ENCODE results near the gene RNF144A.

Gene RNF144A

DNA sequence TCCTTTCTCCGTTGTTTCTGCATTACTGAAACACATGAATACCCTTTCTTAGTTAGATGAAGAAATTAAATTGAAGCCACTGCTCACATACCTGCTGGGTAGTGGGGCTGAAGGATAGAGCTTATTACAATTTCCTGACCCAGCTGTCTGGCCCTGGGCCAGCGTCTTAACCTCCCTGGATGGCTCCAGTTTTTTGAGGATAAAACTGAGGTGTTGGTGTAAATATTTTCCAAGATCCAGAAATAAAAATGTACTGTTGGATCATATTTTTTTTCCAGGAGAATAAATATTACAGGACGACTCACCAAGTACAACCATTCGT lies 3.5 kb downstream of the RNF144A start:
- no peaks in the 10 kb centered on the region for H3K36me3 ChIP-seq (ENCODE audit: insufficient read depth, low read length)
- no peaks in the 10 kb centered on the region for H3K27me3 ChIP-seq (ENCODE audit: insufficient read depth, low read length, poor library complexity, severe bottlenecking)
- H3K9ac ChIP-seq (ENCODE audit: low read depth, low read length, poor library complexity, severe bottlenecking), result no peak overlapping the region
- no peaks in the 10 kb centered on the region for H3F3A ChIP-seq (ENCODE audit: low read depth)
- H3K4me1 ChIP-seq (ENCODE audit: insufficient read depth, low read length, poor library complexity, severe bottlenecking), result peaks cover 24% of the 10 kb centered on the region
- H3K9me3 ChIP-seq (ENCODE audit: insufficient read depth, low read depth, low read length), result no peaks in the 10 kb centered on the region
- H3K79me2 ChIP-seq (ENCODE audit: insufficient read depth, low read length), result peaks cover 5% of the 10 kb centered on the region; the same call in 1 of the 2 replicates
- H2AFZ ChIP-seq (ENCODE audit: low read length), result no peak overlapping the region
- H3K9me2 ChIP-seq (replicated peaks; ENCODE audit: low read depth, low read length), result no peaks in the 10 kb centered on the region
- no peak overlapping the region for H3K4me2 ChIP-seq (ENCODE audit: low read depth, low read length, poor library complexity, severe bottlenecking)
- H4K20me1 ChIP-seq (ENCODE audit: insufficient read depth, low read length, poor library complexity, severe bottlenecking), result peaks cover 12% of the 10 kb centered on the region
- no peak for TF ChIP-seq EZH2phosphoT487 (IDR thresholded peaks at IDR 0.05; ENCODE audit: borderline replicate concordance)
- TF ChIP-seq, protein P1, sequence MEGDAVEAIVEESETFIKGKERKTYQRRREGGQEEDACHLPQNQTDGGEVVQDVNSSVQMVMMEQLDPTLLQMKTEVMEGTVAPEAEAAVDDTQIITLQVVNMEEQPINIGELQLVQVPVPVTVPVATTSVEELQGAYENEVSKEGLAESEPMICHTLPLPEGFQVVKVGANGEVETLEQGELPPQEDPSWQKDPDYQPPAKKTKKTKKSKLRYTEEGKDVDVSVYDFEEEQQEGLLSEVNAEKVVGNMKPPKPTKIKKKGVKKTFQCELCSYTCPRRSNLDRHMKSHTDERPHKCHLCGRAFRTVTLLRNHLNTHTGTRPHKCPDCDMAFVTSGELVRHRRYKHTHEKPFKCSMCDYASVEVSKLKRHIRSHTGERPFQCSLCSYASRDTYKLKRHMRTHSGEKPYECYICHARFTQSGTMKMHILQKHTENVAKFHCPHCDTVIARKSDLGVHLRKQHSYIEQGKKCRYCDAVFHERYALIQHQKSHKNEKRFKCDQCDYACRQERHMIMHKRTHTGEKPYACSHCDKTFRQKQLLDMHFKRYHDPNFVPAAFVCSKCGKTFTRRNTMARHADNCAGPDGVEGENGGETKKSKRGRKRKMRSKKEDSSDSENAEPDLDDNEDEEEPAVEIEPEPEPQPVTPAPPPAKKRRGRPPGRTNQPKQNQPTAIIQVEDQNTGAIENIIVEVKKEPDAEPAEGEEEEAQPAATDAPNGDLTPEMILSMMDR (conservative IDR thresholded peaks at IDR 0.05; ENCODE audit: low read length), result no peak
- H3K4me3 ChIP-seq (ENCODE audit: low read length, poor library complexity, severe bottlenecking), result no peak overlapping the region

DNA sequence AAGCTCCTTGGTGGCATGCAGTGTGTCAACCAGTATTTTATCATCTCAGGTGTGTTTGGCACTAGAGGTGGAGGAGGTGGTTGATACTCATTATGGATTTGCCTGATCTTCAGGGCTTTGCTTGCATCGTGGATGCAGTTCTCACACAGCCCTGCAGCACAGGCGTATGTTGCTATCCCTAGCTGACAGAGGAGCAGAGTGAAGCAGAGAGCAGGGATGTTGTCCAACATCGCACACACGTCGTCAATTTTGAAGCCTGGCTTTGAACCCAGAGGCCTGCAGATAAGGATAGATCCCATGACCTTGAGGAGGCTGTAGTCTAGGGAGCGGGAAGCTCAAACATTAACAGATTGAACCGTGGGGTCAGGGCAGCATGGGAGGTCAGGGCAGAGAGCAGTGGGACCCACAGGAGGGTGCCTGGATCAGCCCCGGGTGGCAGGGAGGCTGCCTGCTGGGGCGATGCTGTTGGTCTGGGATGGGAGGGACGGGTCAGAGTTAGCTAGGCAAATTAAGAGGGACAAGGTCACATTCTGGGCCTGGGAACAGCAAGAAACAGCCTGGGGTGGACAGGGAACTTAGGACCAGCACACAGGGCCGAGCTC lies 4.2 kb downstream of the RNF144A start:
- no peaks in the 10 kb centered on the region for H3K9me2 ChIP-seq (replicated peaks; ENCODE audit: low read depth, low read length)
- H3K27me3 ChIP-seq (ENCODE audit: insufficient read depth, low read length, poor library complexity, severe bottlenecking), result no peaks in the 10 kb centered on the region
- H3K36me3 ChIP-seq (ENCODE audit: insufficient read depth, low read length), result no peaks in the 10 kb centered on the region
- H3K4me2 ChIP-seq (ENCODE audit: low read depth, low read length, poor library complexity, severe bottlenecking), result no peak overlapping the region
- H3K4me3 ChIP-seq (ENCODE audit: low read length, poor library complexity, severe bottlenecking), result no peak overlapping the region
- no peak for TF ChIP-seq EZH2phosphoT487 (IDR thresholded peaks at IDR 0.05; ENCODE audit: borderline replicate concordance)
- TF ChIP-seq, protein P1 (conservative IDR thresholded peaks at IDR 0.05; ENCODE audit: low read length), result no peak
- H3K4me1 ChIP-seq (ENCODE audit: insufficient read depth, low read length, poor library complexity, severe bottlenecking), result peaks cover 24% of the 10 kb centered on the region
- H2AFZ ChIP-seq (ENCODE audit: low read length), result no peak overlapping the region
- H3F3A ChIP-seq (ENCODE audit: low read depth), result no peaks in the 10 kb centered on the region
- H4K20me1 ChIP-seq (ENCODE audit: insufficient read depth, low read length, poor library complexity, severe bottlenecking), result peaks cover 12% of the 10 kb centered on the region
- H3K79me2 ChIP-seq (ENCODE audit: insufficient read depth, low read length), result peaks cover 5% of the 10 kb centered on the region; the same call in 1 of the 2 replicates
- no peaks in the 10 kb centered on the region for H3K9me3 ChIP-seq (ENCODE audit: insufficient read depth, low read depth, low read length)
- H3K9ac ChIP-seq (ENCODE audit: low read depth, low read length, poor library complexity, severe bottlenecking), result no peak overlapping the region

DNA sequence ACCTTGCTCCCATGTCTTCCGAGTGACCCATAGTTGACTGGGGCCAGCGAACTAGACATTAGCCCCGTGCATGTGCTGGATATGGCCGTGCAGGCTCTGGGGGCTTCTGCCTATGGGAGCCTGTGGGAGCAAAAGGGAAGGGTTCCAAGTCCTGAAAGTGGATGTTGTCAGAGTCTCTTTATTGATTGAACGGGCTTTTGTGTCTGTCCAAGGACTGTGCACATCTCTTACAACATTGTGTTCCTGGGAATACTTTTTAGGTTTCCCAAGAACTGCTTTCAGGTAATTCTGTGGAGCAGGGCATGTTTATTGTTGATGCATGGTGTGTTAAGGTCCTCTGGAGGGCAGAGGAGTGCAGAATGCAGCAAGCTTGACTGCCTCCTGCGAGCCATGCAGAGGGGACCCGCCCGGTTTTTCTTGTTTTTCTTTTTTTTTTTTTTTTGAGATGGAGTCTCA lies 5.0 kb downstream of the RNF144A start:
- no peaks in the 10 kb centered on the region for H3K36me3 ChIP-seq (ENCODE audit: insufficient read depth, low read length)
- H3K79me2 ChIP-seq (ENCODE audit: insufficient read depth, low read length), result peaks cover 5% of the 10 kb centered on the region; the same call in 1 of the 2 replicates
- no peaks in the 10 kb centered on the region for H3K9me3 ChIP-seq (ENCODE audit: insufficient read depth, low read depth, low read length)
- TF ChIP-seq EZH2phosphoT487 (IDR thresholded peaks at IDR 0.05; ENCODE audit: borderline replicate concordance), result no peak
- TF ChIP-seq, protein P1 (conservative IDR thresholded peaks at IDR 0.05; ENCODE audit: low read length), result peak; percentile 33
- peaks cover 16% of the 10 kb centered on the region for H4K20me1 ChIP-seq (ENCODE audit: insufficient read depth, low read length, poor library complexity, severe bottlenecking)
- H3K4me2 ChIP-seq (ENCODE audit: low read depth, low read length, poor library complexity, severe bottlenecking), result no peak overlapping the region
- no peak overlapping the region for H3K4me3 ChIP-seq (ENCODE audit: low read length, poor library complexity, severe bottlenecking)
- no peaks in the 10 kb centered on the region for H3F3A ChIP-seq (ENCODE audit: low read depth)
- H3K9ac ChIP-seq (ENCODE audit: low read depth, low read length, poor library complexity, severe bottlenecking), result no peak overlapping the region
- no peaks in the 10 kb centered on the region for H3K9me2 ChIP-seq (replicated peaks; ENCODE audit: low read depth, low read length)
- H2AFZ ChIP-seq (ENCODE audit: low read length), result no peak overlapping the region
- H3K4me1 ChIP-seq (ENCODE audit: insufficient read depth, low read length, poor library complexity, severe bottlenecking), result peaks cover 24% of the 10 kb centered on the region
- H3K27me3 ChIP-seq (ENCODE audit: insufficient read depth, low read length, poor library complexity, severe bottlenecking), result no peaks in the 10 kb centered on the region
